BJ (cell line): ENCODE data around the gene RNF26. TPM values are rescaled to one million over a fixed set of nuclear protein-coding genes. Genes with fewer than 3 reads are reported as not detected.
A peak's percentile ranks its signal among the peaks of the same experiment; 100 is the strongest.

Source experiments
- CTCF ChIA-PET: fragments of 350-600 bp; formaldehyde crosslinking; extraction: SDS; loops from one replicate; lab custom pipeline; 2021; ENCODE audit warnings: antibody characterized with exemption, inconsistent platforms; lab: Yijun Ruan, JAX
- POLR2A ChIA-PET: fragments of 300-600 bp; sonication (Branson Sonifier 250); formaldehyde crosslinking; extraction: SDS; loops from one replicate; lab custom pipeline; 2021; ENCODE audit warnings: antibody characterized with exemption; lab: Charles Lee
- DNase-seq: peaks from one replicate; pipeline ENCODE4 v3.0.0-alpha.2; 2011; ENCODE audit warnings: low read depth
- H3K27me3 ChIP-seq: 2 replicates; pipeline ENCODE4 v1.6.0; 2011; ENCODE audit warnings: low read length; ENCODE audit not compliant: control insufficient read depth, insufficient read depth
- H3K36me3 ChIP-seq: 2 replicates; pipeline ENCODE4 v1.5.1; 2011; ENCODE audit warnings: low read length; ENCODE audit not compliant: control insufficient read depth, insufficient read depth
- H3K4me3 ChIP-seq: 2 replicates; pipeline ENCODE4 v1.5.1; 2011; ENCODE audit warnings: low read depth, mild to moderate bottlenecking, control low read depth, low read length
- polyA plus RNA-seq: library from polyadenylated mRNA; depleted of rRNA; stranded (reverse); fragments of >200 nt; gene quantifications from 2 replicates; pipeline ENCODE4 v1.2.3, GENCODE V29; 2011
- TF ChIP-seq, protein P1 (sequence below): IDR thresholded peaks from 2 replicates; pipeline ENCODE4 v1.5.1; 2011; ENCODE audit warnings: low read depth, mild to moderate bottlenecking, control low read depth, inconsistent platforms, low read length, moderate library complexity; ENCODE audit not compliant: insufficient read depth

Gene RNF26
- polyA plus RNA-seq, 1 experiment, result 65.1 TPM

DNA sequence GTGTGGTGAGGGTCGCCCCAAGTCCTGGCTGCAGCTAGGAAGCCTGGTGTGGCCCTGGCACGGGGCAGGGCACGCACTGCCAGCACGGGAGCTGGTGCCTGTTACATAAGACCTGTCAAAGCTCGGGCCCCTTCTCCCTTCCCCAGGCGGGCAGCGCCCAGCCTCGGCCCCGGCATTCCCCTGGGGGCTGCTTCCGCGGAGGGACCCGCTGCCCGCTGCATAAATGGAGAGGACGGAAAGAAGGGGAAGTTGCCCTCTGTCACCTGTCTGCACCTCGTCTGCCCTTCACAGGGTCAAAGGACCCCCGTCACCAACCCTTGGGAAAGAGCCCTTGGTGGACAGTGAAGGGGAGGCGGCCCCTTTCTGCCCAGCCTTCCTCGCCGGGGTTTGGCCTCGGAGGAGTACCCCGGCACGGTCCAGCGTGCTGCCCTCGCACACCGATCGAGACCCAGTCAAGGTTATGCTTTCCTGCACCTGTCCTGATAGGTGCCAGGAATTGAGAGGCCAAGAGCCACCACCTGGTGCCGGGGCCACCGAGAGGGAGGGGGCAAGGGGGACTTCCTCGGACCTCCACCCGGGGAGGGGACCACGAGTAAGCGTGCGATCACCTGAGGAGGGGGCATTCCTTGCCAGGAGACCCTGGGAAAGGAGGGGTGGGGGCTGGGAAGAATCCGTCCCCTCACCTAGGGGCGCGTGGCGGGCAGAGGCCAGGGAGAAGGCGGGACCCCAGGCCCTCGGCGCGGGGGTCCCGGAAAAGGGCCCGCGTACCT is 28.9 kb downstream of the RNF26 start:
- no peak overlapping the region for H3K4me3 ChIP-seq
- H3K27me3 ChIP-seq, result no peaks in the 10 kb centered on the region
- POLR2A ChIA-PET, result interaction anchor here (0.6 kb wide), 1 partner anchor 173 kb away, joined by 5 read pairs; no protein-coding TSS in a partner anchor
- no peaks in the 10 kb centered on the region for H3K36me3 ChIP-seq
- TF ChIP-seq, protein P1, sequence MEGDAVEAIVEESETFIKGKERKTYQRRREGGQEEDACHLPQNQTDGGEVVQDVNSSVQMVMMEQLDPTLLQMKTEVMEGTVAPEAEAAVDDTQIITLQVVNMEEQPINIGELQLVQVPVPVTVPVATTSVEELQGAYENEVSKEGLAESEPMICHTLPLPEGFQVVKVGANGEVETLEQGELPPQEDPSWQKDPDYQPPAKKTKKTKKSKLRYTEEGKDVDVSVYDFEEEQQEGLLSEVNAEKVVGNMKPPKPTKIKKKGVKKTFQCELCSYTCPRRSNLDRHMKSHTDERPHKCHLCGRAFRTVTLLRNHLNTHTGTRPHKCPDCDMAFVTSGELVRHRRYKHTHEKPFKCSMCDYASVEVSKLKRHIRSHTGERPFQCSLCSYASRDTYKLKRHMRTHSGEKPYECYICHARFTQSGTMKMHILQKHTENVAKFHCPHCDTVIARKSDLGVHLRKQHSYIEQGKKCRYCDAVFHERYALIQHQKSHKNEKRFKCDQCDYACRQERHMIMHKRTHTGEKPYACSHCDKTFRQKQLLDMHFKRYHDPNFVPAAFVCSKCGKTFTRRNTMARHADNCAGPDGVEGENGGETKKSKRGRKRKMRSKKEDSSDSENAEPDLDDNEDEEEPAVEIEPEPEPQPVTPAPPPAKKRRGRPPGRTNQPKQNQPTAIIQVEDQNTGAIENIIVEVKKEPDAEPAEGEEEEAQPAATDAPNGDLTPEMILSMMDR, result no peak
- CTCF ChIA-PET, result interaction anchor here (2.9 to 3.3 kb wide), 4 partner anchors 10 to 111 kb away, joined by 18 to 58 read pairs (median 29); no protein-coding TSS in a partner anchor
- DNase-seq, result no peak

DNA sequence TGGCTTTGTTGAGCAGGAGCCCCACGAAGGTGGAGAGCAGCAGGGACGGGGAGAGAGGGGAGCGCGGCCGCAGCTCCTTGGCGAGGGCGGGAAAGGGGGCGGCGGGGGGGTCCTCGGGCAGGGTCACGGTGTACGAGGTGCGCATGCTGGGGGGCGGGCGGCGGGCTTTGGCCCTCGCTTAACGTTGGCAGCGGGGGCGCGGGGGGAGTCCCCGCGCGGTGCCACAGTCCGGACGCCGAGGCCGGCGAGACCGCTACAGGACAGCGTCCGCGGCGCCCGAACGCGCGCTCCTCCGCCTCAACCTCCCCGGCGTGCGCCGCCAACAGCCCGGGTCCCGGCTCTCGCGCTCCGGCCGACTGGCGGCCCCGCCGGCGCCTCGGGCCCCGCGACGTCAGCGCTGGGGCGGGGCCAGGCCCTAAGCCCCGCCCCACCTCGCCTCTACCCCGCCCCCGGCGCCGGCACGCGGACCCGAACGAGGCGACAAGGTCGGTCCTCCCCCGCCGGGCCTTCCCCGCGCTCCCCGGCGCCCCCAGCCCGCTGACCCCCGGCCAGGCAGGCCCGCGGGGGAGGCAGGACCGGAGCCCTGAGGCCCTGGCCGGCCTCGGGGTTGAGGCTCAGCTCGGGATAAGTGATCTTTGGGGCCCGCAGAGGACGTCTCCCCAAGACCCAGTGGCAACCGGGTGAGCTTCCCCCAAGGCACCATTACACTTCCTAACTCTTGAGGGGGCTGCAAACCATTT is 29.7 kb downstream of the RNF26 start:
- POLR2A ChIA-PET, result no interaction called here
- CTCF ChIA-PET, result interaction anchor here (0.8 to 3.2 kb wide), 13 partner anchors 8 to 744 kb away, joined by 3 to 32 read pairs (median 5); partner anchors contain the start of genes C1QTNF5 and USP2
- peak overlapping the region; percentile 32 for H3K4me3 ChIP-seq
- no peaks in the 10 kb centered on the region for H3K36me3 ChIP-seq
- H3K27me3 ChIP-seq, result no peaks in the 10 kb centered on the region
- TF ChIP-seq, protein P1, result no peak
- DNase-seq, result no peak

DNA sequence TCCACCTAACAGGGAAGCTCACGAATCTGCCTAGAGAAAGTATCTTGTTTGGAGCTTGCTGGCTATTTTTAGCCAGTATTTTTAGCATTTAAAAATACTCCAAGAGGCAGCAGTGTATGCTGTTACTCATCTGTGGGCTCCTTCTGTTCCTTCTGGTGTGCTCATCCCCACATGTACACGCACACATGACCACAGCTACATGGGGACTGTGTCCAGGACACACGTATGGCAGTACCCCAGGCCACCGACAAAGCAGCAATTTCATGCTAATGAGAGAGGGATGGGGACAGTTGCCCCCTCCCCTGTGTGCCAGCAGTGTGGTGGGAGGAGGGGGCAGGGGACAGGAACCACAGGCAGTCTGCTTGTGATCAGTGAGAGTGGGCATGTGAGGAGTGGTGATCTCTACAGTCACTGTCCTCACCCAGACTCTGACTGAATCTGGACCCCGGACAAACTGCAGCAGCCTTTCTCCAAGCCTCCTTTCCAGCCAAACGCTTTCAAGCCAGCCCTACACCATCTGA is 30.8 kb downstream of the RNF26 start:
- Histone ChIP-seq H3K27me3 (no peaks in the 10 kb centered on the region), H3K4me3 (no peak overlapping the region), H3K36me3 (no peaks in the 10 kb centered on the region)
- no peak for DNase-seq
- TF ChIP-seq, protein P1, result no peak
- ChIA-PET POLR2A (no interaction called here), CTCF (interaction anchor here (0.6 to 3.2 kb wide), 14 partner anchors 9 to 803 kb away, joined by 3 to 32 read pairs (median 4); partner anchors contain the start of genes C1QTNF5 and USP2)

DNA sequence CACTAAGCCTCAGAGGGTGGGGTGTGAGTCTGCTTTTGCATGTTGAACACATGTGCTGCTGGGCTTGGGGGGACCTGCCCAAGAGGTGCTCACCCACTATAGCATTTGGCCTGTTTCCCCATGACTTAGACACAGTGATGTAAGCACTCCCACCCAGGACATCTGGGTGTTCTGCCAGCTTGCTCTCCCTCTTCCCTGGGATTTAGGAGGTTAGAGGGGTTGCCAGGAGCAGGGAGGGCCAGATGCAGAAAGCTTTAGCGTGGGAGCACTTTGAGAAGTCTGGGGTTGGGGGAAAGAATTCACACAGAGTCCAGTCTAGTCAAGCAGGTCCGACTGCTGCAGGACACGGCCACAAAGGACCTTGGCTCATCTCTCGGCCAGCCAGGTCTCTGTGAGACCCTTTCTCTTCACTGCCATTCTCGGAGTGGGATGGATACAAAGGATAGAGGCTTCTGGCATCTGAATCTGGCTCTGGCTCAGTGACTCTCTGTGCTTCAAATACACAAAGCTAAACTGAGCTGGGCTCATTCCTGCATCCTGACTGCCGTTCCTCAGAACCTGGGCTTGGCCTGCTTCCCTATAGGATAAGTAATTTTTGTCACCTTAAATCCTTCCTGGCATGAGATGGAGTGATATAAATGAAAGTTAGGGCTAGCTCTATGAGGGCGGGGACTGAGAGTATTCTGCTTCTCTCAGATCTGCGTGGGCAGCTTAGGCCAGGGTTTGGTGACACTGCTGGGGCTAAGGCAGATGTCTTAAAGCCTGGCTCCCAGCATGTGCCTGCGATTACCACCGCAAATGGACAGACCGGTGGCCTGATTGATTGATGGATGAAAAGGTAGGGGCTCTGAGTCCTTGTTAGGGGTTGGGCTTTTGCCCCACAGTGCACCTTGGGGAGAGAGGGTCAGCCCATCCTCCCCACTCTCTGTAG is 32.6 kb downstream of the RNF26 start:
- ChIA-PET POLR2A (interaction anchor here (1.1 kb wide), 1 partner anchor 29 kb away, joined by 5 read pairs; no protein-coding TSS in a partner anchor), CTCF (interaction anchor here (0.7 to 21.4 kb wide), 11 partner anchors 10 to 110 kb away, joined by 3 to 349 read pairs (median 8); partner anchors contain the start of gene USP2)
- Histone ChIP-seq H3K36me3 (no peaks in the 10 kb centered on the region), H3K4me3 (no peak overlapping the region), H3K27me3 (no peaks in the 10 kb centered on the region; the same call in 1 of the 2 replicates)
- no peak for DNase-seq
- TF ChIP-seq, protein P1, result no peak
